Uterus (tissue), 2 donors: ENCODE results near the gene SBNO2.

Experiments used
- POLR2A ChIP-seq, 2 donors: fragments of 450-650 bp; IDR thresholded peaks; one replicate each; pipeline ENCODE4 v1.6.1; 2016; ENCODE audit warnings: antibody characterized with exemption in 2 of 2, mild to moderate bottlenecking in 1 of 2, moderate library complexity in 1 of 2
- TF ChIP-seq, protein P1 (sequence below), 4 experiments: fragments of 200-600 bp in 2 of 4; fragments of 450-650 bp in 2 of 4; sonication (generic) in 2 of 4; IDR thresholded peaks; one replicate each; pipeline ENCODE4 v1.5.1; 2016 to 2019; ENCODE audit warnings: antibody characterized with exemption in 4 of 4, mild to moderate bottlenecking in 2 of 4, moderate library complexity in 1 of 4

DNA sequence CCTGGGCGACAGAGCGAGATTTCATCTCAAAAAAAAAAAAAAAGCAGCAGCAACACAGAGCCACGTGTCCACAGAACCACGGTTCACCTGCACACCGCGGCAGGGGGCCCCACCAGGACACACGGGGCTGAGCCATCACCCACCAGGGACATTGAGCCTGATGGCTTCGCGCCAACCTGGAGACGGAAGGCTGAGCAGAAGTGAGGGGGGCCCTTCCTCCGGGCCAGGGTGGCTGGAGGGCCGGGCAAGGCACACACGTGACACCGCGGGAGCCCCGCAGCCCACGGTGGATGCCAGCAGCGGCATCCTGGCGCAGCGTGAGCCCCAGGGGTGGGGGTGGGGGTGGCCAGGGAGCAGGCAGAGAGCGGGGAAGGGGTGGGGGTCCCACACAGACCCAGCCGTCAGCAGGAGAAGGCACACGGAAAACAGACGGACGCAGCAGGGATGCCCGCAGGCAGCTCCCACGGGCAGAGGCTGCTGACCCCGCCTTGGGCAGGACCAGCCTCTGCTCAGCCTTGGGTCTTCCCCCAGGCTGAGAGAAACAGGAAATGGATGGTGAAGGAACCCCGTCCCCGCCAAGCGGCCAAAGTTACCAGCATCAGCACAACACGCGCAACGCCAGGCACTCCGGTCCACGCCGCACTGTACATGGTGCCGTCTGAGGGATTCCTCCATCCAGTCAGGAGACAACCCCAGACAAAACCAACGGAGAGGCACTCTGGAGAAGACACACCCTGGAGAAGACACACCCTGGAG, 33.6 kb downstream of the SBNO2 start:
- TF ChIP-seq, protein P1, sequence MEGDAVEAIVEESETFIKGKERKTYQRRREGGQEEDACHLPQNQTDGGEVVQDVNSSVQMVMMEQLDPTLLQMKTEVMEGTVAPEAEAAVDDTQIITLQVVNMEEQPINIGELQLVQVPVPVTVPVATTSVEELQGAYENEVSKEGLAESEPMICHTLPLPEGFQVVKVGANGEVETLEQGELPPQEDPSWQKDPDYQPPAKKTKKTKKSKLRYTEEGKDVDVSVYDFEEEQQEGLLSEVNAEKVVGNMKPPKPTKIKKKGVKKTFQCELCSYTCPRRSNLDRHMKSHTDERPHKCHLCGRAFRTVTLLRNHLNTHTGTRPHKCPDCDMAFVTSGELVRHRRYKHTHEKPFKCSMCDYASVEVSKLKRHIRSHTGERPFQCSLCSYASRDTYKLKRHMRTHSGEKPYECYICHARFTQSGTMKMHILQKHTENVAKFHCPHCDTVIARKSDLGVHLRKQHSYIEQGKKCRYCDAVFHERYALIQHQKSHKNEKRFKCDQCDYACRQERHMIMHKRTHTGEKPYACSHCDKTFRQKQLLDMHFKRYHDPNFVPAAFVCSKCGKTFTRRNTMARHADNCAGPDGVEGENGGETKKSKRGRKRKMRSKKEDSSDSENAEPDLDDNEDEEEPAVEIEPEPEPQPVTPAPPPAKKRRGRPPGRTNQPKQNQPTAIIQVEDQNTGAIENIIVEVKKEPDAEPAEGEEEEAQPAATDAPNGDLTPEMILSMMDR (IDR thresholded peaks at IDR 0.05), result no peak
- no peak for TF ChIP-seq POLR2A (IDR thresholded peaks at IDR 0.05)
